ENCODE results near the gene ESYT2. TPM values are rescaled to one million over a fixed set of nuclear protein-coding genes. Genes with fewer than 3 reads are reported as not detected.

Gene ESYT2
- total and polyA plus RNA-seq, 9 of the 15 experiments (the other 6 are each of a cell fraction or from before 2014, with no cell fraction given), result 5.8 to 86.9 (median 64.7) TPM

DNA sequence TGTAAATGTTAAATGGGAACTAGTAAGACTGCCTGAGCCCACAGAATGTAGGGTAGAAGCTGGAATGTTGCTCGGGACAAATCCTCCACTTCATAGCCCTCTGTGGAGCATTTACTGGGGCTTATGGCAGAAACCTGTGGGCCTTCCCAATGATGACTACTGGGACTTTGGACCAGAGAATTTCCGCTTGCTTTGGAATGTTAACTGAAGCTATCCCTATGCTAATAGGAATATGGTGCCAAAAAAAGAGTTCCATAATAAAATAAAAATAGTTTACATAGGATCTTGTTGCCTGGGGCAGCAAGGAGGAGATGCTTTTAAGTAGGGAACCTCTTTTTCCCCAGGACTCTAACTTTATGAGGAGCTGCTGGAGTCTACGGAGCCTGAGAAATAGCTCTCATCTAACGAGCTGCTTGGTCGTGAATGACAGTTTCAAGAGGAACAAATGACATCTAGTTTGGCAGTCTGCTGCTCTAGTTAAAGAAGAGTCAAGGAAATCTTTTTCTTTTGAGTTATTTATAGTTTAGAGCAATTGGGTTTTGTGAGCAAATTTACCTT, 21.3 kb upstream of the ESYT2 start (continued):
- TF ChIP-seq, protein P1, sequence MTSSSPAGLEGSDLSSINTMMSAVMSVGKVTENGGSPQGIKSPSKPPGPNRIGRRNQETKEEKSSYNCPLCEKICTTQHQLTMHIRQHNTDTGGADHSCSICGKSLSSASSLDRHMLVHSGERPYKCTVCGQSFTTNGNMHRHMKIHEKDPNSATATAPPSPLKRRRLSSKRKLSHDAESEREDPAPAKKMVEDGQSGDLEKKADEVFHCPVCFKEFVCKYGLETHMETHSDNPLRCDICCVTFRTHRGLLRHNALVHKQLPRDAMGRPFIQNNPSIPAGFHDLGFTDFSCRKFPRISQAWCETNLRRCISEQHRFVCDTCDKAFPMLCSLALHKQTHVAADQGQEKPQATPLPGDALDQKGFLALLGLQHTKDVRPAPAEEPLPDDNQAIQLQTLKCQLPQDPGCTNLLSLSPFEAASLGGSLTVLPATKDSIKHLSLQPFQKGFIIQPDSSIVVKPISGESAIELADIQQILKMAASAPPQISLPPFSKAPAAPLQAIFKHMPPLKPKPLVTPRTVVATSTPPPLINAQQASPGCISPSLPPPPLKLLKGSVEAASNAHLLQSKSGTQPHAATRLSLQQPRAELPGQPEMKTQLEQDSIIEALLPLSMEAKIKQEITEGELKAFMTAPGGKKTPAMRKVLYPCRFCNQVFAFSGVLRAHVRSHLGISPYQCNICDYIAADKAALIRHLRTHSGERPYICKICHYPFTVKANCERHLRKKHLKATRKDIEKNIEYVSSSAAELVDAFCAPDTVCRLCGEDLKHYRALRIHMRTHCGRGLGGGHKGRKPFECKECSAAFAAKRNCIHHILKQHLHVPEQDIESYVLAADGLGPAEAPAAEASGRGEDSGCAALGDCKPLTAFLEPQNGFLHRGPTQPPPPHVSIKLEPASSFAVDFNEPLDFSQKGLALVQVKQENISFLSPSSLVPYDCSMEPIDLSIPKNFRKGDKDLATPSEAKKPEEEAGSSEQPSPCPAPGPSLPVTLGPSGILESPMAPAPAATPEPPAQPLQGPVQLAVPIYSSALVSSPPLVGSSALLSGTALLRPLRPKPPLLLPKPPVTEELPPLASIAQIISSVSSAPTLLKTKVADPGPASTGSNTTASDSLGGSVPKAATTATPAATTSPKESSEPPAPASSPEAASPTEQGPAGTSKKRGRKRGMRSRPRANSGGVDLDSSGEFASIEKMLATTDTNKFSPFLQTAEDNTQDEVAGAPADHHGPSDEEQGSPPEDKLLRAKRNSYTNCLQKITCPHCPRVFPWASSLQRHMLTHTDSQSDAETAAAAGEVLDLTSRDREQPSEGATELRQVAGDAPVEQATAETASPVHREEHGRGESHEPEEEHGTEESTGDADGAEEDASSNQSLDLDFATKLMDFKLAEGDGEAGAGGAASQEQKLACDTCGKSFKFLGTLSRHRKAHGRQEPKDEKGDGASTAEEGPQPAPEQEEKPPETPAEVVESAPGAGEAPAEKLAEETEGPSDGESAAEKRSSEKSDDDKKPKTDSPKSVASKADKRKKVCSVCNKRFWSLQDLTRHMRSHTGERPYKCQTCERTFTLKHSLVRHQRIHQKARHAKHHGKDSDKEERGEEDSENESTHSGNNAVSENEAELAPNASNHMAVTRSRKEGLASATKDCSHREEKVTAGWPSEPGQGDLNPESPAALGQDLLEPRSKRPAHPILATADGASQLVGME (CRISPR knock-in tag; IDR thresholded peaks at IDR 0.05), result no peak
- TF ChIP-seq, protein P2, sequence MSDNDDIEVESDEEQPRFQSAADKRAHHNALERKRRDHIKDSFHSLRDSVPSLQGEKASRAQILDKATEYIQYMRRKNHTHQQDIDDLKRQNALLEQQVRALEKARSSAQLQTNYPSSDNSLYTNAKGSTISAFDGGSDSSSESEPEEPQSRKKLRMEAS (CRISPR knock-in tag; IDR thresholded peaks at IDR 0.05), result no peak

Measured in K562 (cell line).